OCI-LY1 (cell line): ENCODE data around the gene EN2.

Experiments used
- H2AFZ ChIP-seq: fragments of 200-600 bp; sonication (generic), shearing (Covaris generic); 2 replicates; pipeline ENCODE4 v1.6.0; 2014; ENCODE audit warnings: antibody characterized with exemption, mild to moderate bottlenecking, low read length
- H3F3A ChIP-seq: fragments of 200-600 bp; sonication (generic), shearing (Covaris generic); 2 replicates; pipeline ENCODE4 v1.6.0; 2014; ENCODE audit warnings: mild to moderate bottlenecking, antibody characterized with exemption, low read length, moderate library complexity; ENCODE audit not compliant: insufficient read depth
- H3K27ac ChIP-seq: fragments of 200-600 bp; sonication (generic); 2 replicates; pipeline ENCODE4 v1.5.1; 2014; ENCODE audit warnings: low read length, mixed run types, mild to moderate bottlenecking, low read depth; ENCODE audit not compliant: poor library complexity, severe bottlenecking
- H3K27me3 ChIP-seq: fragments of 200-600 bp; sonication (generic); 2 replicates; pipeline ENCODE4 v1.6.0; 2014; ENCODE audit warnings: antibody characterized with exemption, mild to moderate bottlenecking, low read length, moderate library complexity; ENCODE audit not compliant: insufficient read depth
- H3K36me3 ChIP-seq: fragments of 200-600 bp; sonication (generic); 2 replicates; pipeline ENCODE4 v1.6.1; 2014; ENCODE audit warnings: mild to moderate bottlenecking, antibody characterized with exemption, low read length, moderate library complexity, mixed read lengths; ENCODE audit not compliant: insufficient read depth
- H3K4me1 ChIP-seq: fragments of 200-600 bp; sonication (generic); 2 replicates; pipeline ENCODE4 v1.5.1; 2014; ENCODE audit warnings: mild to moderate bottlenecking, low read length, moderate library complexity; ENCODE audit not compliant: insufficient read depth, severe bottlenecking
- H3K4me2 ChIP-seq: fragments of 200-600 bp; sonication (generic), shearing (Covaris generic); 2 replicates; pipeline ENCODE4 v1.6.1; 2014; ENCODE audit warnings: low read length
- H3K4me3 ChIP-seq: fragments of 200-600 bp; sonication (generic); 2 replicates; pipeline ENCODE4 v1.5.1; 2014; ENCODE audit warnings: low read length, low read depth, mild to moderate bottlenecking, mixed read lengths; ENCODE audit not compliant: poor library complexity, severe bottlenecking
- H3K79me2 ChIP-seq: fragments of 200-600 bp; shearing (Covaris generic); 2 replicates; pipeline ENCODE4 v1.6.1; 2016; ENCODE audit warnings: mixed run types, low read length, mixed read lengths; ENCODE audit not compliant: insufficient read depth
- H3K9ac ChIP-seq: fragments of 200-600 bp; sonication (generic), shearing (Covaris generic); 2 replicates; pipeline ENCODE4 v1.6.1; 2014; ENCODE audit warnings: mild to moderate bottlenecking, low read length, mixed read lengths
- H3K9me2 ChIP-seq: fragments of 200-600 bp; sonication (generic), shearing (Covaris generic); 2 replicates; pipeline ENCODE4 v1.6.1; 2014; ENCODE audit warnings: low read depth, mild to moderate bottlenecking, low read length, mixed read lengths
- H3K9me3 ChIP-seq: fragments of 200-600 bp; shearing (Covaris generic); 2 replicates; pipeline ENCODE4 v1.6.1; 2014; ENCODE audit warnings: low read length, mixed read lengths
- H4K20me1 ChIP-seq: fragments of 200-600 bp; sonication (generic), shearing (Covaris generic); 2 replicates; pipeline ENCODE4 v1.6.0; 2016; ENCODE audit warnings: mild to moderate bottlenecking, low read length; ENCODE audit not compliant: insufficient read depth
- EZH2 ChIP-seq: fragments of 200-600 bp; sonication (generic), shearing (Covaris generic); IDR thresholded peaks from 2 replicates; pipeline ENCODE4 v1.8.0; 2017; ENCODE audit warnings: borderline replicate concordance, mixed run types, mild to moderate bottlenecking, antibody characterized with exemption, low read length, moderate library complexity, mixed read lengths
- TF ChIP-seq, protein P1 (sequence below): fragments of 200-600 bp; sonication (generic), shearing (Covaris generic); IDR thresholded peaks from 2 replicates; pipeline ENCODE4 v1.5.1; 2017; ENCODE audit warnings: mild to moderate bottlenecking, antibody characterized with exemption, low read length, moderate library complexity, mixed read lengths

EN2 gene

DNA sequence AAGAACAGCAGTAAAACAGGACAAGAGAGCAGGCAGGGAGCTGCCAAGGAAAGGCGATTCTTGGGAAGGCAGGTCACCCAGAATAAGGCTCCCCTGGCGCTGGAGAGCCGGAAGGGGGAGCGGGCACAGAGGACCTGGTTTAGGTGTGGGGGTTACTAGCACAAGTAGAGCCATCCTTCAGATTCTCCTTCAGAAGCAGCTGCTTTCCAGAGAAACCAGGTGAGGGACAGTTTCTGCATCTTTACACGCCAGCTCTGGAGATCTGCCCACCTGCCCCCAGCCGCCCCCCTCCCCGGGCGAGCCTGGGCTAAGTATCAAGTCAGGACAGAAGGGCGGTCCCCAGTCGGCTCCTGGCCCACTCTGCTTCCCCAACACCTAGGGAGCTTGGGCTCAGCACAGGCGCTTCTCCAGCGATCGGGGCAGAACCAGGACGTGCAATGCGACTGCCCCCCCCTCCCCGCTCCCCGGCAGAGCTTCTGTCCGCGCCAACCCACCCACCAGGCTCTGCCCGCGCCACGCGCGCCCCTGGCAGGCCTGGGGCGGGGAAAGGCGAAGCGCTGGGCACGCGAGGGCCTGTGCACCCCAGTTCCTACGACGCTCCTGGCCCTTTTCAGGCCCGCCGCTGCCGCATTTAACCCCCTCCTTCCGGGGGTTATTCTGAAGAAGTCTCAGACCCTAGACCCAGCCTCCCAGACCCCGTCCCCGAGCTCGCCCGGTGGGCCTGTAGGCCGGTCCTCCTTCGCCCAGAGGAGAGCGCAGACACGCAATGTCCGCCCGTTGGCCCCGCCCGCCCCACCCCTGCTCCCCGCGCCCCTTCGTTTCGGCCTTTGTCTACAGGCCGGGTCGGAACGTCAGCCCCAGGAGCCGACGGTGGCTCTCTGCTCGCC is 4.4 kb upstream of the EN2 start:
- H3K79me2 ChIP-seq: no peaks in the 10 kb centered on the region
- TF ChIP-seq, protein P1, sequence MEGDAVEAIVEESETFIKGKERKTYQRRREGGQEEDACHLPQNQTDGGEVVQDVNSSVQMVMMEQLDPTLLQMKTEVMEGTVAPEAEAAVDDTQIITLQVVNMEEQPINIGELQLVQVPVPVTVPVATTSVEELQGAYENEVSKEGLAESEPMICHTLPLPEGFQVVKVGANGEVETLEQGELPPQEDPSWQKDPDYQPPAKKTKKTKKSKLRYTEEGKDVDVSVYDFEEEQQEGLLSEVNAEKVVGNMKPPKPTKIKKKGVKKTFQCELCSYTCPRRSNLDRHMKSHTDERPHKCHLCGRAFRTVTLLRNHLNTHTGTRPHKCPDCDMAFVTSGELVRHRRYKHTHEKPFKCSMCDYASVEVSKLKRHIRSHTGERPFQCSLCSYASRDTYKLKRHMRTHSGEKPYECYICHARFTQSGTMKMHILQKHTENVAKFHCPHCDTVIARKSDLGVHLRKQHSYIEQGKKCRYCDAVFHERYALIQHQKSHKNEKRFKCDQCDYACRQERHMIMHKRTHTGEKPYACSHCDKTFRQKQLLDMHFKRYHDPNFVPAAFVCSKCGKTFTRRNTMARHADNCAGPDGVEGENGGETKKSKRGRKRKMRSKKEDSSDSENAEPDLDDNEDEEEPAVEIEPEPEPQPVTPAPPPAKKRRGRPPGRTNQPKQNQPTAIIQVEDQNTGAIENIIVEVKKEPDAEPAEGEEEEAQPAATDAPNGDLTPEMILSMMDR: no peak
- no peak for TF ChIP-seq EZH2
- H3F3A ChIP-seq: no peaks in the 10 kb centered on the region
- no peak overlapping the region for H2AFZ ChIP-seq
- H3K36me3 ChIP-seq: no peaks in the 10 kb centered on the region
- H3K4me1 ChIP-seq: no peaks in the 10 kb centered on the region
- no peaks in the 10 kb centered on the region for H4K20me1 ChIP-seq
- H3K9ac ChIP-seq: no peak overlapping the region
- no peaks in the 10 kb centered on the region for H3K9me2 ChIP-seq
- H3K9me3 ChIP-seq: no peaks in the 10 kb centered on the region
- 0 out of 2 replicates have a peak, but pooled peaks cover 6% of the 10 kb centered on the region for H3K27me3 ChIP-seq
- H3K4me2 ChIP-seq: no peak overlapping the region
- H3K27ac ChIP-seq: no peak overlapping the region
- no peak overlapping the region for H3K4me3 ChIP-seq

DNA sequence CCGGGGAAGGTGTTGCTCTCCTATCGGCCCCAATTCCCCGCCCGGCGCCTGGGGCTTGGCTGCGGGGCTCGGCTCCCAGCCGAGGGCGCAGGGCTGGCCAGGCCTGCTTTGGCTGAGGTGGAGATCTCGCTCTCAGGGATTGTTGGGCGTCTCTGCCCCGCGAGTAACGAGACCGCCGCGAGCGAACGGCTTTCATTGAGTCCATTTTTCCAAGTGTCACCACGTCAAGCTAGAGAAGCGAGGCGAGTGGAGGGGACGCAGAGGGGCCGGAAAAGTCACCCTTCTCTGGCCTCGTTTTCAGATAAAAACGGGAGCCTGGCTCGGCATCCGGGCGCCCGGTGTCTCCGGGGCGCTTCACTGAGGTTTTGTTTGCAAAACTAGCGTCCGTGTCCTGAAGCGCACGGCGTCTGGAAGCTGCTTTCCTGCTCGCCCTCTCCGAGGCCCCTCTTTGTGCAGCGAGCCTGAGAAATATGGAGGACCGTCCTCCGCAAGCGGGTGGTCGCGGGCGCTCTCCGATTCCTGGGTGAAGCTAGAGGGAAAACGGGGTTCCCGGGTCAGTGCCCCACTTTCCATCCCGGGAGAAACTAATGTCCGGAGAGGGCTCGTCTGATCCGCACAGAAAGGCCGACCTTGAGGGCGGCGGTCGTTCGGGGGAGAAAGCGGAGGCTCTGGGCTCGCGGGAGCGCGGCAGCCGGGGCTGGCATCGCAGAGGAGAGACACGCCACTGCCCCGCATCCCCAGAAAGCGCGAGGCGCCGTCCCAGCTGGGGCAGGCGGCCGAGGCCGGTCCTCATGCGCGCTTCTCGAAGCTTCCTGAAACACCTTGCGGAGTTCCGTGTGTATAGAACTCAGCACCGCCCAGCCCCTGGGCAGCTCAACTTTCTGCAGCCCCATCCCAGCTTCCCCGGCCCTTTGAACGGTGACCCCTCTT is 3.5 kb upstream of the EN2 start:
- Histone ChIP-seq H2AFZ (no peak overlapping the region), H3K27ac (no peak overlapping the region), H3K4me3 (no peak overlapping the region), H3K9ac (no peak overlapping the region), H3K9me3 (no peaks in the 10 kb centered on the region), H4K20me1 (no peaks in the 10 kb centered on the region), H3F3A (no peaks in the 10 kb centered on the region), H3K79me2 (no peaks in the 10 kb centered on the region), H3K27me3 (0 out of 2 replicates have a peak, but pooled peaks cover 6% of the 10 kb centered on the region), H3K4me1 (no peaks in the 10 kb centered on the region), H3K36me3 (no peaks in the 10 kb centered on the region), H3K4me2 (no peak overlapping the region), H3K9me2 (no peaks in the 10 kb centered on the region)
- TF ChIP-seq, protein P1: no peak
- no peak for TF ChIP-seq EZH2

DNA sequence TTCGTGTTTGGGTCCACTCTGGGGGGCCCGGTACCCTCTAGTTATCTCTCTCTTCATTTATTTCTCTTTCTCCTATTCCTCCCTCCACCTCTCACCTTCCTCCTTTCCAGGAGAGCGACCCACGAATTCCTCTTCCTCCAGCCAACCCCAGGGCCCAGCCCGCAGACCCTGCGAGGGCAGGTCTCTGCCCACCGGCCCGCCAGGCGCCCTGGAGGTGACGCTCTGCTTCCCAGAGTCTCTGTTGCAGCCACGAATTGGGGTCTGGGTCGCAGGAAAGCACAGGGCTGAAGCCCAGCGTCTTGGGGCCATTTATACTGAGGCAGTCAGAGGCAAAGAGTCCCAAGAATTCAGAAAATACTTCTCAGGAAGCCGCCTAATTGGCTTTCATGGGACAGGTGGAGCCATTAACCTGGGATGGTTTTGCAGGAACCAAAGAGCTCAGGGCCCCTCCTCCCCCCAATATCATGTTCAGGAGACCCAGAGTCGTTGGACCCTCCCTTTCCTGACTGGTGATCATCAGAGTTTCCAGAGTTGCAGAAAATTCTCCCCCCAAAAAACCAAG is 2.7 kb upstream of the EN2 start:
- Histone ChIP-seq H3K4me2 (no peak overlapping the region), H3K9me3 (no peaks in the 10 kb centered on the region), H3K9me2 (no peaks in the 10 kb centered on the region), H3K79me2 (no peaks in the 10 kb centered on the region), H3K27me3 (0 out of 2 replicates have a peak, but pooled peaks cover 6% of the 10 kb centered on the region), H2AFZ (no peak overlapping the region), H3F3A (no peaks in the 10 kb centered on the region), H3K4me3 (no peak overlapping the region), H3K4me1 (no peaks in the 10 kb centered on the region), H4K20me1 (no peaks in the 10 kb centered on the region), H3K9ac (no peak overlapping the region), H3K27ac (no peak overlapping the region), H3K36me3 (no peaks in the 10 kb centered on the region)
- TF ChIP-seq, protein P1: no peak
- no peak for TF ChIP-seq EZH2
